Nucleus accumbens (tissue), 56 donors: ENCODE data around the gene ARL15.
"Not testable (repeated sequence)": the region's sequence is repeated elsewhere in the genome, so short reads cannot be mapped to it uniquely, and the experiment has no call there.

Experiments used
- DNase-seq, 56 donors: peaks; one replicate each; lab custom pipeline; 2025; lab: John Stamatoyannopoulos, UW

The ARL15 gene

DNA sequence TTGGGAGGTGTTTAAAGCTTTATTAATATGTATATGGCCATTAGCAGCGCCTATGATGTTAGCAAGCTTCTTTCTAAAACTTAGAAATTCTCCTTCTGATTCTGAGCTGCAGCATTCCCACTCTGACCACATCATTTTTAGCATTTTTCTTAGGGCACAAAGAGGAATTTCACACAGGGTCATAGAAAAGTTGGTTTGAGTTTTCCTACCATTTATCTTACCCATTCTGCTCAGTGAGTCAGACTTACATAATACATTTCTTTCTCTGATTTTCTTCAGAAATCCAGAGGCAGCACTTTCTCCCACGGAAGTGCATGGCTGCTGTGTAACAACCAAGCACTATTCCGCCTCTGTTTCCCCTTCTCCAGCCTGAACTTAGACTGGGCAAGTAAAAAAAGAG lies 246.6 kb downstream of the ARL15 start:
- DNase-seq, result no peak

- no peak for DNase-seq
These were observed 247.4 kb downstream of the ARL15 start for GRCh38 chr5:54062958-54063357.

DNA sequence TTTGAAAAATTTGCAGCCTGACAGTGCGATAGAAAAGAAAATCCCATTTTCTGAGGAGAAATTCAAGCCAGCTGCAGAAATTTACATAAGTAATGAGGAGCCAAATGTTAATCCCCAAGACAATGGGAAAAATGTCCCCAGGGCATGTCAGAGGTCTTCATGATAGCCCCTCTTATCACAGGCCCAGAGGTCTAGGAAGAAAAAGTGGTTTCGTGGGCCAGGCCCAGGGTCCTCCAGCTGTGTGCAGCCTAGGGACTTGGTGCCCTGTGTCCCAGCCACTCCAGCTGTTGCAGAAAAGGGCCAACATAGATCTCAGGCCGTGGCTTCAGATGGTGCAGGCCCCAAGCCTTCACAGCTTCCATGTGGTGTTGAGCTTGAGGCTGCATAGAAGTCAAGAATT lies 249.5 kb downstream of the ARL15 start:
- DNase-seq, result not testable (repeated sequence)

GRCh38 chr5:54049963-54050362 lies 260.4 kb downstream of the ARL15 start:
- no peak for DNase-seq

DNA sequence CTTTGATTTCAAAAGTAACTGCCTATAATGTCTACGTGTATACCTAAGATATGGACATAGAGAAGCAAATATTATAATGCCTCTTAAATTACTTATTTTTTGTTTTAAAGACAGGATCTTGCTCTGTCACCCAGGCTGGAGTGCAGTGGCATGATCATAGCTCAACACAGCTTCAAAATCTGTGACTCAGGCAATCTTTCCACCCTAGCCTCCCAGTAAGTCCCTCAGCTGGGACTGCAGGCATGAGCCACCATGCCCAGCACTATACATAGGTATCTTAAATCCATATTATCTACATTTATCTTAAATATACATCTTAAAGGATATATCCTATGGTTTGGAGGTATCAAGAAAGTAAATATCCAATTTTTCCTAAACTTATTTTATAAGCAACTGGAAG lies 261.2 kb downstream of the ARL15 start:
- no peak for DNase-seq

GRCh38 chr5:54045077-54045792 lies 265.1 kb downstream of the ARL15 start:
- no peak for DNase-seq

DNA sequence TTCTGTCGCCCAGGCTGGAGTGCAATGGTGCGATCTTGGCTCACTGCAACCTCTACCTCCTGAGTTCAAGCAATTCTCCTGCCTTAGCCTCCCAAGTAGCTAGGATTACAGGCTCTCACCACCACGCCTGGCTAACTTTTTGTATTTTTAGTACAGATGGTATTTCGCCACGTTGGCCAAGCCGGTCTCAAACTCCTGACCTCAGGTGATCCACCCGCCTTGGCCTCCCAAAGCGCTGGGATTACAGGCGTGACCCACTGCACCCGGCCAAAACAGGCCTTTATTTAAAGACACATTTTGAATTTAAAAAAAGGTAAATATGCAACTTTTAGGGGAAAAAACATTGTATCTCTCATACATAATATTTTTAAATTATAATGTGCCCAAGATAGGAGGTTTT lies 266.1 kb downstream of the ARL15 start:
- DNase-seq, result not testable (repeated sequence)

DNA sequence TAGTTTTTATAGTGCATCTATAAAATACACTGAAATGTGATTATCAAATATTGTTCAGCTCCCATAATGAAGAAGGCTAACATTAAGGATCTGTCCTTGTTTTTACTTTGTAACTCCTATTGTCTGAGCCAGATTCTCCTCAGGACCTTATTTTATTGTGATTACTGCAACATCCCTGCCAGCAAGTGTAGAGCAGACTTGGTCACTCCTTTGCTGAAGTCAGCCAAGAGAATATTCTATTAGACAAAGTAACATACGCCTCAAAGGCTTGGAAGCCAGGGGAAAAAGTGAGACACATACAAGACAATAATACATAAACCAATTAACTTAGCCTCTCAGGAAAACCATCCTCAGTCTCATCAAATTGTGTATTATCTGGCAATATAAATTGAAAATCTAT lies 269.6 kb downstream of the ARL15 start:
- no peak for DNase-seq

DNA sequence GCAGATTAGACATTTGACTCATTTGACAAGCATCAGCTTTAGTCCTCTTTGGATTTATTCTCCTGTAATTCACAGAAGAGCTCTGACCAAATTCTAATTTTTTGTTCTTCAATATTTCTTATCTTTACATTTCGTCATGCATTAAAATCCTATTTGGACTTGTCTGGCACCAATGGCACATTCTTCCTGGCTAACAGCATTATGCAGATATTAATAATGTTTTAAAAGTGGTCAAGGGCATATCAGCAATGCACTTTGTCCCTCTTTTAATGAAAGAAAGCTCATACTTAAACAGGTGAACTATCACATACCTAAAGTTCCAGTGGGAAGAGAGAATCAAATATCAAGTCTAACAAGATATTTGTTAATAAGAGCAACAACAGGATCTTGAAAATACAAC lies 270.4 kb downstream of the ARL15 start:
- no peak for DNase-seq

DNA sequence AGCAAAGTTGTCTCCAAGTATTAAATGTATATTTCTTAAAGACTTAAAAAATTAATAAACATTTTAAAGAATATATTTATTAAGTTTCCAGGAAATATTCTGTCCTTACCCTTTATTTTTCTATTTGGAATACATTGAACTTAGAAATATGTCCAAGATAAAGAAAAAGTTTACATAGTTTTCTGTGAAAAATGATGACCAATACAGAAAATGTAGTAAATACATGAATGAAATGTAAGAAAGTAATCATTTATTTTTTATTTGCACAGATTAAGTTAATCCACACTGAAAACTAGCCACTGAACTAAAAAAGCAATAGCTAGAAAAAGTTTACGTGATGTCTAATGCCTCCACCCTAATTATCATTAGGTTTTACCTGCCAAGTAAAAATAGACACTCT lies 273.2 kb downstream of the ARL15 start:
- DNase-seq, result no peak

DNA sequence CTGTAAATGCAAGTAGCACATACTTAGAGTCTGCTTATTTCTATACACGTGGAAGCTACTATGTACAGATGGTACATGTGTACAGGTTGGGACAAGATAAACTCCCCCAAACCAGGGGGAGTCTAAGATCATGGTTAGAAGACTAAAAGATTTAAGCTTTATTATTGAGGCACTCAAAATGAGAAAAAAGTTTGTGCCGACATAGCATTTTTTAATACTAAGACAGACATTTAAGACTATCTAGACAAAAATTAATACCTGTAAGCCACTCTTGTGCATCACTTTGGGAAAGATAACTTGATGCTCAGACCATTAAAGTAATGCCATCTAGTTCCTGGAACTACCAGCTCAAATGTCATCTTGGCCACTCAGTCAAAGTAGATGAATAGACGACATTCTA lies 279.4 kb downstream of the ARL15 start:
- no peak for DNase-seq

DNA sequence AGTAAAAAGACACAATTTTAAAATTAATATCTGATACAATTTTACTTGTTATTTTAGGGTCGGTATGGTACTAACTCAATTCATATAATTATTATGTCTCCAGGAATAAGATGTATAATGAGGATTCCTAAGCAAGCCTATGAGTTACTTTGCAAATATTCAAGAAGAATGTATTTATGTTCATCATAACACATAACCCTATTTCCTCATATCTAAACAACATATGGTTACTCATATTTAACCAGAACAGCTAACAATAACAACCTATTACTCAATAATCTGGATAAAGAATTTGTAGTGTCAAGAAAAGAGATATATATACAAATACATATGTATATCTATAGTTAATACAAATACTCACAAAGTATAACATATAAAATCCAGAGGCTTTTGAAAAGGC lies 285.9 kb downstream of the ARL15 start:
- DNase-seq, result no peak

DNA sequence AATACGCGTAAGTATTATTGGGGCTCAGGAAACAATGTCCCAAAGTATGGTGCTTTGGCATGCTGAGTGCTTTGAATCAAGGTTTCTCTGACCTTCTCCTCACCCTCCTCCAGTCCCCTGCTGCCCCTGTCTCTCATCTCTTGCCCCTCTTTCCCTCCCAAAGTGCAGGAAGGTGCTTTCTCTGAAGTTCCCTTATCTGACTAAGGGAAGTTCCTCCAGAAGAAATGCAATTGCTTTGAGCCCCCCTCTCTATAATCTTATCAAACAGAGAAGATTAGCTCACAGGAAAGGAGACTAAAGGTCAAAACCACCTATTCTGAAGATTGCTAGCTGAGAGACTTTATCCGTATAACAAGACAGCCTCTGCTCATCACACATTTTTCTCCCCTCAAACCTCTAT lies 288.1 kb downstream of the ARL15 start:
- no peak for DNase-seq

DNA sequence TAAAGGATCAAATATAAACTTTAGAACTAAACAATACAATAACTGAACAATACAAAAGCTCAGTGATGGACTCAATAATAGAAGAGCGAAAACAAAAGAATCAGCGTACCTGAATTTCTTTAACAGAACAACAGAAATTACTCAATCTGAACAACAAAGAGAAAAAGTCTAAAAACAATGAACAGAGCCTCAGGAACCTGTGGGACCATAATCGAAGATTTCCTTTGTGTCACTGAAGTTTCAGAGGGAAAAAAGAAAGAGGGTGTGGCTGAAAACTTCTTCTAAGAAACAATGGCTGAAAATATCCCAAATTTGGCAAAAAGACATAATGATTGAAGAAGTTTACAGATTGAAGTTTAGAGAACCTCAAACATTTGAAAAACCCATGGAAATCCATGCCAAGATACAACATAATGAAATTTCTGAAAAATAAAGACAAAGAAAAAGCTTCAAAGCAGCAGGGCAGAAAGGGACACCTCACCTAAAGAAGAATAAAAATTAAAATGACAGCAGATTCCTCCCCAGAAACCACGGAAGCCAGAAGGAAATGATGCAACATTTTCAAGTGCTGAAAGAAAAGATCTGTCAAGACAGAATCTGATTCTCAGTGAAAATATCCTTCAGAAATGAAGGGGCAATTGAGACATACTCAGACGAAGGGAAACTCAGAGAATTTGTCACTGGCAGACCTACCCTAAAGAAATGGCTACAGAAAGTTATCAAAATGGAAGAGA lies 288.8 kb downstream of the ARL15 start:
- DNase-seq, result no peak

DNA sequence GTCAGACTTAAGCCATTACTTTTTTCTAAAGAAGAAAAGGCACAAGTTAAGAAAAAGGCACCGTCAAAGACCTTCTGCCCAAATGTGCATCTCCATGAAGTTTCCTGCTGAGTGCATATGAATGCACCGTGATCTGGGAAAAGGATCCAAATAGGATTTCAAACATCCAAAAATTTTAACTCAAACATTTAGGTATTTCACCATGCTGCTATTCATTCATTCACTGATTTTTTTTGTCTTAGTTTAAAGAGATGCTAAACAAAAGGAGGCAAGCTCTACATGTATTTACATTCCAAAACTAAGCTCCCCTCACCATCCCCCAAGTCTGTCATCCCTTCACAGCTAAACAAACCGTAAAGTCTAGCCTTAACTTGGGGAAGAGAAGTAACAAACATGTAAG lies 291.9 kb downstream of the ARL15 start:
- DNase-seq, result no peak

- no peak for DNase-seq
These were observed 292.8 kb downstream of the ARL15 start for GRCh38 chr5:54017580-54017979.

DNA sequence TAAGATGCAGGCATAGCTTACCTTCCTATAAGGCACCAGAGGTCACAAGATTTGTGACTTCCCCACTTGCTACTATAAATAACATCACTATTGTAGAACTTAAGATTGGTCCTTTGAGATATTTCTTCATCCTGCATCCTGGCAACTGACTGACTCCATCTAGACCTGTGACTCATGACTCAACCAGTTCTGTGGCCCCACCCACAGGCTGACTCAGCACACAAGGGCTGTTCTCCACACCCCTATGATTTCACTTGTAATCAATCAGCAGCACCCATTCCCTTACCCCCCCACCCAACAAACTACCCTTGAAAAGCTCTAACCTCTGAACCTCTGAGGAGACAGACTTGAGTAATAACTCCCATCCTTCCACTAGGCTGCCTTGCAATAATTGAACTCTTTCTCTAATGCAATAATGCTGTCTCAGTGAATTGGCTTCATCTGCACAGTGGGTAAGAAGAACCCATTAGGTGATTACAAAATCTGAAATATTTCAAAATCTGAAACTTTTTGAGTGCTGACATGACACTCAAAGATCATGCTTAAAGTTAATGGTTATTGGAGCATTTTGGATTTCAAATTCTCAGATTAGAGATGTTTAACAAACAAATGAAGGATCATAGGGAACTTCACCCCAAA lies 296.7 kb downstream of the ARL15 start:
- DNase-seq, result peak in 2 of 56 donors; percentile 3 to 4

DNA sequence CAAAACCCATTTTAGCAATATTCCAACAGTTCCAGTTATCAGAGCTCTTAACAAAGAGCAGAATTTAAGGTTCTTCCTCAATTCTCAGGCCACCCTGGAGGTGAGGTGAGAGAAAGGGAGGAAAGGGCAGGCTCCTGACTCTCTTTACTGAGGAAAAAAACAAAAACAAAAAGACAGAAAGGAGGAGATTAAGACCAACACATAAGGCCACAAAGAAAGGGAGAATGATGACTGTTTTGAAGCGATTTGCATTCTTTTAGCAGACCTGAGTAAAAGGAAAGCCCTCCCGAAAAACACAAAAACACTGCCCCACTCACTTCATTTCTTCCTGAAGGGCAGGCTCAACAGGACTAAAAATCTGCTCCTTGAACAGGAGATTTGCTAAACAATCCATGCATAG lies 300.5 kb downstream of the ARL15 start:
- no peak for DNase-seq

DNA sequence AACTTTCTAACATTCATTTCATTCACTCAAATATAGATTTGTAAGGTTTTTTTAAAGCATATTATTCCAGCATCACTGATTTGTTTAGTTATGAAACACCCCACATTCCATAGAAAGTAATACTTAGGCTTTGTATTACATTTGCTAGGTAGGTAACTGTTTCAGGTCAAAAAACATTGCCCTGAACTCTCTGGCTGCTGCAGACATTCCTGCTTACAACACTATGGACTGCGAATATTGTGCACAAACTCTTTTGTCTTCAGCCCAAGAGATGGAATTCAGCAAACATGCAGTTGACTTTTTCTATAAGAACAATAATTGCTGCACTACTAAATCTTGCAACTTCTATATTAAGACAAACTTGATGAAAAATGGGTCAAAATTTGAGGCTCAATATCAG lies 301.0 kb downstream of the ARL15 start:
- DNase-seq, result no peak

GRCh38 chr5:54007827-54008777 lies 302.3 kb downstream of the ARL15 start:
- no peak for DNase-seq

- no peak for DNase-seq
These were observed 305.7 kb downstream of the ARL15 start for GRCh38 chr5:54004697-54005096.
